Measurements from ENCODE around the gene SPACA5B. TPM values are rescaled to one million over a fixed set of nuclear protein-coding genes. Genes with fewer than 3 reads are reported as not detected.
"Not testable (repeated sequence)": the region's sequence is repeated elsewhere in the genome, so short reads cannot be mapped to it uniquely, and the experiment has no call there.

SPACA5B gene
- total RNA-seq, 1 donor from 2014 or later = not detected

DNA sequence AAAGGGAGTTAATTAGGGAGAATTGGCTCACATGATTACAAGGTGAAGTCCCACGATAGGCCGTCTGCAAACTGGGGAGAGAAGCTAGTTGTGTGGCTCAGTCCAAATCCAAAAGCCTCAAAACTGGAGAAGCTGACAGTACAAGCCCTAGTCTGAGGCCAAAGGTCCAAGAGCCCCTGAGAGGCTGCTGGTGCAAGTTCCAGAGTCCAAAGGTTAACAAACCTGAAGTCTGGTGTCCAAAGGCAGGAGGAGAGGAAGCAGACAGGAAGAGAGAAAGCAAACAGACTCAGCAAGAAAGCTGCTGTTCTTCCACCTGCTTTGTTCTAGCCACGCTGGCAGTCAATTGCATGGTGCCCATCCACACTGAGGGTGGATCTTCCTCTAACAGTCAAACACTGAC lies 29.0 kb upstream of the SPACA5B start:
- Histone ChIP-seq H3K79me2 (ENCODE audit: insufficient read depth, low read length) (no peaks in the 10 kb centered on the region), H3K4me2 (ENCODE audit: low read length) (no peak overlapping the region), H3K4me3 (ENCODE audit: insufficient read depth, low read depth, low read length) (no peak overlapping the region), H3K36me3 (ENCODE audit: insufficient read depth, low read length) (no peaks in the 10 kb centered on the region), H2AFZ (ENCODE audit: low read depth, low read length) (no peak overlapping the region), H3K27me3 (ENCODE audit: insufficient read depth, low read length) (no peaks in the 10 kb centered on the region), H4K20me1 (ENCODE audit: insufficient read depth, low read length) (no peaks in the 10 kb centered on the region), H3K4me1 (ENCODE audit: insufficient read depth, low read length) (no peaks in the 10 kb centered on the region), H3K9ac (ENCODE audit: low read length) (no peak overlapping the region), H3K9me3 (ENCODE audit: insufficient read depth, low read depth, low read length) (no peaks in the 10 kb centered on the region), H3K27ac (ENCODE audit: low read depth, low read length) (no peak overlapping the region)
- no peak overlapping the region for H3K4me3 Mint-ChIP-seq (ENCODE audit: unreplicated experiment)
- DNase-seq (ENCODE audit: low read depth) (no peak), FAIRE-seq (no peak)
- H3K27me3 Mint-ChIP-seq (ENCODE audit: low read depth, unreplicated experiment) = no peaks in the 10 kb centered on the region
- H3K4me1 Mint-ChIP-seq (ENCODE audit: low read depth, unreplicated experiment) = no peaks in the 10 kb centered on the region
- no peak overlapping the region for H3K27ac Mint-ChIP-seq (ENCODE audit: unreplicated experiment)
- peaks cover 5% of the 10 kb centered on the region for H3K9me3 Mint-ChIP-seq (ENCODE audit: unreplicated experiment)
- TF ChIP-seq, protein P1, sequence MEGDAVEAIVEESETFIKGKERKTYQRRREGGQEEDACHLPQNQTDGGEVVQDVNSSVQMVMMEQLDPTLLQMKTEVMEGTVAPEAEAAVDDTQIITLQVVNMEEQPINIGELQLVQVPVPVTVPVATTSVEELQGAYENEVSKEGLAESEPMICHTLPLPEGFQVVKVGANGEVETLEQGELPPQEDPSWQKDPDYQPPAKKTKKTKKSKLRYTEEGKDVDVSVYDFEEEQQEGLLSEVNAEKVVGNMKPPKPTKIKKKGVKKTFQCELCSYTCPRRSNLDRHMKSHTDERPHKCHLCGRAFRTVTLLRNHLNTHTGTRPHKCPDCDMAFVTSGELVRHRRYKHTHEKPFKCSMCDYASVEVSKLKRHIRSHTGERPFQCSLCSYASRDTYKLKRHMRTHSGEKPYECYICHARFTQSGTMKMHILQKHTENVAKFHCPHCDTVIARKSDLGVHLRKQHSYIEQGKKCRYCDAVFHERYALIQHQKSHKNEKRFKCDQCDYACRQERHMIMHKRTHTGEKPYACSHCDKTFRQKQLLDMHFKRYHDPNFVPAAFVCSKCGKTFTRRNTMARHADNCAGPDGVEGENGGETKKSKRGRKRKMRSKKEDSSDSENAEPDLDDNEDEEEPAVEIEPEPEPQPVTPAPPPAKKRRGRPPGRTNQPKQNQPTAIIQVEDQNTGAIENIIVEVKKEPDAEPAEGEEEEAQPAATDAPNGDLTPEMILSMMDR (IDR thresholded peaks at IDR 0.05; ENCODE audit: insufficient read depth, low read depth, low read length) = no peak
- TF ChIP-seq EZH2 (IDR thresholded peaks at IDR 0.05; ENCODE audit: insufficient read depth, low read length) = no peak
- no peaks in the 10 kb centered on the region for H3K36me3 Mint-ChIP-seq (ENCODE audit: low read depth, unreplicated experiment)

DNA sequence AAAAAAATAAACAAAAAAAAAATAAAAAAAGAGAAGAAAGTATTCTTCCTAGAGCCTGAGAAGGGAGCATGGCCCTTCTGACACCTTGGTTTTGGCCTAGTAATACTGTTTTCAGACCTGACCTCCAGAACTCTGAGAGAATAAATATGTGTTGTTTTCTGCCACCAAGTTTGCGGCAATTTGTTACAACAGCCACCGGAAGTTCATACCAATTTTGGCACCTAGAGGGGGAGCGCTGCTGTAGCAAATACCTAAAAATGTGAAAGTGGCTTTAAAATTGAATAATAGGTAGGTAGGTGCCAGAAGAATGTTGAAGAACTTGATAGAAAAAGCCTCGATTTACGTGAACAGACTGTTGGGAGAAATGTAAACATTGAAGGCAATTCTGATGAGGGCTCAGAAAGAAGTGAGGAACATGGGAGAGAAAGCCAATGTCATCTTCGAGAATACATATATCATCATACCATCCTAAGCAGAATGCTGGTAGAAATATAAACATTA lies 27.5 kb upstream of the SPACA5B start:
- Mint-ChIP-seq H3K9me3 (ENCODE audit: unreplicated experiment) (peaks cover 5% of the 10 kb centered on the region), H3K27me3 (ENCODE audit: low read depth, unreplicated experiment) (no peaks in the 10 kb centered on the region), H3K4me3 (ENCODE audit: unreplicated experiment) (no peak overlapping the region), H3K4me1 (ENCODE audit: low read depth, unreplicated experiment) (no peaks in the 10 kb centered on the region), H3K36me3 (ENCODE audit: low read depth, unreplicated experiment) (no peaks in the 10 kb centered on the region), H3K27ac (ENCODE audit: unreplicated experiment) (no peak overlapping the region)
- Histone ChIP-seq H3K9ac (ENCODE audit: low read length) (no peak overlapping the region), H3K27ac (ENCODE audit: low read depth, low read length) (no peak overlapping the region), H3K36me3 (ENCODE audit: insufficient read depth, low read length) (no peaks in the 10 kb centered on the region), H3K27me3 (ENCODE audit: insufficient read depth, low read length) (no peaks in the 10 kb centered on the region), H3K9me3 (ENCODE audit: insufficient read depth, low read depth, low read length) (no peaks in the 10 kb centered on the region), H3K4me3 (ENCODE audit: insufficient read depth, low read depth, low read length) (no peak overlapping the region), H3K79me2 (ENCODE audit: insufficient read depth, low read length) (no peaks in the 10 kb centered on the region), H4K20me1 (ENCODE audit: insufficient read depth, low read length) (no peaks in the 10 kb centered on the region), H2AFZ (ENCODE audit: low read depth, low read length) (no peak overlapping the region), H3K4me2 (ENCODE audit: low read length) (no peak overlapping the region), H3K4me1 (ENCODE audit: insufficient read depth, low read length) (no peaks in the 10 kb centered on the region)
- DNase-seq (ENCODE audit: low read depth) = no peak
- TF ChIP-seq, protein P1 (IDR thresholded peaks at IDR 0.05; ENCODE audit: insufficient read depth, low read depth, low read length) = no peak
- TF ChIP-seq EZH2 (IDR thresholded peaks at IDR 0.05; ENCODE audit: insufficient read depth, low read length) = no peak
- peak; percentile 23 for FAIRE-seq

DNA sequence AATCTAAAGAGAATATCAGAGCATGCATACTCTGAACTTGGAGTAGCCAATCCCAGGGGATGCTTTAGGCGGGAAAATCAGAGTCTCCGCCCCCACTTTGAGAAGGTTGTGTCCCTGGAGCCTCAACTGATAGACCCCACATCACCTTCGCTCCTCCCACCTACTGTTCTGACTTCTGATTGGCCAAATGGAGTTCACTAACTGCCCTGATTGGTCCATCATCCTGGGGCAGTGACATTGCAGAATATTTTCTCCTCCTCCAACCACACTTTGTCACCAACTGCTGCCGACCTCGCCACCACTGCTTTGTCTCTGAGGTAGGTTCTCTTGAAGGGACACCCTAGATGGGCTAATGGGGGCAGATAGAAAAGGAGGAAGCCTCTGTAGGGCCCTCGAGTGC lies 22.7 kb upstream of the SPACA5B start:
- Histone ChIP-seq H3K36me3 (ENCODE audit: insufficient read depth, low read length) (no peaks in the 10 kb centered on the region), H3K4me2 (ENCODE audit: low read length) (no peak overlapping the region), H3K27me3 (ENCODE audit: insufficient read depth, low read length) (no peaks in the 10 kb centered on the region), H3K9ac (ENCODE audit: low read length) (no peak overlapping the region), H3K79me2 (ENCODE audit: insufficient read depth, low read length) (no peaks in the 10 kb centered on the region), H3K4me3 (ENCODE audit: insufficient read depth, low read depth, low read length) (no peak overlapping the region), H3K9me3 (ENCODE audit: insufficient read depth, low read depth, low read length) (no peaks in the 10 kb centered on the region), H3K4me1 (ENCODE audit: insufficient read depth, low read length) (no peaks in the 10 kb centered on the region), H2AFZ (ENCODE audit: low read depth, low read length) (no peak overlapping the region), H3K27ac (ENCODE audit: low read depth, low read length) (no peak overlapping the region), H4K20me1 (ENCODE audit: insufficient read depth, low read length) (no peaks in the 10 kb centered on the region)
- TF ChIP-seq, protein P1 (IDR thresholded peaks at IDR 0.05; ENCODE audit: insufficient read depth, low read depth, low read length) = no peak
- TF ChIP-seq EZH2 (IDR thresholded peaks at IDR 0.05; ENCODE audit: insufficient read depth, low read length) = no peak
- FAIRE-seq (no peak), DNase-seq (ENCODE audit: low read depth) (no peak)
- H3K36me3 Mint-ChIP-seq (ENCODE audit: low read depth, unreplicated experiment) = no peaks in the 10 kb centered on the region
- H3K4me1 Mint-ChIP-seq (ENCODE audit: low read depth, unreplicated experiment) = no peaks in the 10 kb centered on the region
- H3K9me3 Mint-ChIP-seq (ENCODE audit: unreplicated experiment) = no peaks in the 10 kb centered on the region
- no peak overlapping the region for H3K4me3 Mint-ChIP-seq (ENCODE audit: unreplicated experiment)
- no peaks in the 10 kb centered on the region for H3K27me3 Mint-ChIP-seq (ENCODE audit: low read depth, unreplicated experiment)
- H3K27ac Mint-ChIP-seq (ENCODE audit: unreplicated experiment) = no peak overlapping the region

DNA sequence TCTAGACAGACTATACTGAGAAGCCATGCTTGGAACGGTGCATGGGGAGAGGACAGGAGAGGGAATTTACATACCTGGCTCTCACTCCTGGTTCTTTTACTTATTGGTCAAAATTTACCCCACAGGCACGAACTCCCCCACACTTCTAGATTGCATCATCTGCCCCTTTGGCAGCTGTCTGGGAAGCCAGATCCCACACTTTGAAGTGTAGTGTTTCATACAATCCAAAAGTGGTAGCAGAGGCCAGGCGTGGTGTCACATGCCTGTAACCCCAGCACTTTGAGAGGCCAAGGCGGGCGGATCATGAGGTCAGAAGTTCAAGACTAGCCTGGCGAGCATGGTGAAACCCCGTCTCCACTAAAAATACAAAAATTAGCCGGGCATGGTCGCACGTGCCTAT lies 5.1 kb upstream of the SPACA5B start:
- H3K27ac Mint-ChIP-seq (ENCODE audit: unreplicated experiment) = not testable (repeated sequence)

More for the DNA sequence above, 5.1 kb upstream of the SPACA5B start:
- H3K9me3 ChIP-seq (ENCODE audit: insufficient read depth, low read depth, low read length); H3K4me2 ChIP-seq (ENCODE audit: low read length); H3K27me3 ChIP-seq (ENCODE audit: insufficient read depth, low read length); H2AFZ ChIP-seq (ENCODE audit: low read depth, low read length); H3K4me3 Mint-ChIP-seq (ENCODE audit: unreplicated experiment); H3K4me3 ChIP-seq (ENCODE audit: insufficient read depth, low read depth, low read length); H3K9me3 Mint-ChIP-seq (ENCODE audit: unreplicated experiment); H3K27me3 Mint-ChIP-seq (ENCODE audit: low read depth, unreplicated experiment); H3K79me2 ChIP-seq (ENCODE audit: insufficient read depth, low read length); H3K36me3 ChIP-seq (ENCODE audit: insufficient read depth, low read length); H3K27ac ChIP-seq (ENCODE audit: low read depth, low read length); H3K36me3 Mint-ChIP-seq (ENCODE audit: low read depth, unreplicated experiment); H3K9ac ChIP-seq (ENCODE audit: low read length); FAIRE-seq; DNase-seq (ENCODE audit: low read depth); H3K4me1 Mint-ChIP-seq (ENCODE audit: low read depth, unreplicated experiment); H4K20me1 ChIP-seq (ENCODE audit: insufficient read depth, low read length); H3K4me1 ChIP-seq (ENCODE audit: insufficient read depth, low read length): not testable (repeated sequence)

All from astrocyte (in vitro differentiated cells and primary cell).